Measurements from ENCODE around the gene ITSN2.

The ITSN2 gene

GRCh38 chr2:24259316-24259715 is 101.0 kb downstream of the ITSN2 start:
- peak in 1 of 2 donors; percentile 53 for DNase-seq (ENCODE audit: low read depth in 2 of 2)
- no peak overlapping the region for H3K4me3 ChIP-seq (replicated peaks in 1 of 2; ENCODE audit: low read depth in 2 of 2, low read length in 2 of 2)
- no peak for TF ChIP-seq CTCF (IDR thresholded peaks at IDR 0.05; ENCODE audit: low read depth, low read length)

- H3K4me3 ChIP-seq (replicated peaks in 1 of 2; ENCODE audit: low read depth in 2 of 2, low read length in 2 of 2) = no peak overlapping the region
- no peak for TF ChIP-seq CTCF (IDR thresholded peaks at IDR 0.05; ENCODE audit: low read depth, low read length)
- no peak for DNase-seq (ENCODE audit: low read depth in 2 of 2)
Observed at GRCh38 chr2:24258718-24259117, 101.6 kb downstream of the ITSN2 start.

- TF ChIP-seq CTCF (IDR thresholded peaks at IDR 0.05; ENCODE audit: low read depth, low read length) = no peak
- DNase-seq (ENCODE audit: low read depth in 2 of 2) = peak in 1 of 2 donors; percentile 87
- H3K4me3 ChIP-seq (replicated peaks in 1 of 2; ENCODE audit: low read depth in 2 of 2, low read length in 2 of 2) = no peak overlapping the region
Observed at GRCh38 chr2:24253303-24253919, 106.9 kb downstream of the ITSN2 start.

- no peak for TF ChIP-seq CTCF (IDR thresholded peaks at IDR 0.05; ENCODE audit: low read depth, low read length)
- no peak overlapping the region for H3K4me3 ChIP-seq (replicated peaks in 1 of 2; ENCODE audit: low read depth in 2 of 2, low read length in 2 of 2)
- DNase-seq (ENCODE audit: low read depth in 2 of 2) = no peak
Observed at GRCh38 chr2:24247592-24247991, 112.7 kb downstream of the ITSN2 start.

- no peak for TF ChIP-seq CTCF (IDR thresholded peaks at IDR 0.05; ENCODE audit: low read depth, low read length)
- DNase-seq (ENCODE audit: low read depth in 2 of 2) = no peak
- no peak overlapping the region for H3K4me3 ChIP-seq (replicated peaks in 1 of 2; ENCODE audit: low read depth in 2 of 2, low read length in 2 of 2)
Observed at GRCh38 chr2:24247164-24247563, 113.2 kb downstream of the ITSN2 start.

- TF ChIP-seq CTCF (IDR thresholded peaks at IDR 0.05; ENCODE audit: low read depth, low read length) = no peak
- peak in 1 of 2 donors; percentile 61 for DNase-seq (ENCODE audit: low read depth in 2 of 2)
- no peak overlapping the region for H3K4me3 ChIP-seq (replicated peaks in 1 of 2; ENCODE audit: low read depth in 2 of 2, low read length in 2 of 2)
Observed at GRCh38 chr2:24245986-24246776, 114.2 kb downstream of the ITSN2 start.
